Nephron (organoid): ENCODE results near the gene SYNDIG1.

ENCODE experiments used
- H3K27ac Mint-ChIP-seq, 3 experiments: 2 replicates each; pipeline ENCODE4 v1.8.0; 2020; ENCODE audit warnings: mixed read lengths in 3 of 3, mild to moderate bottlenecking in 2 of 3, moderate library complexity in 1 of 3
- H3K27me3 Mint-ChIP-seq: 2 replicates; pipeline ENCODE4 v1.8.0; 2021; ENCODE audit warnings: low read depth, mild to moderate bottlenecking, moderate library complexity, mixed read lengths
- H3K36me3 Mint-ChIP-seq: 2 replicates; pipeline ENCODE4 v1.8.0; 2020; ENCODE audit warnings: low read depth, mixed read lengths
- H3K4me1 Mint-ChIP-seq: 2 replicates; pipeline ENCODE4 v1.8.0; 2020; ENCODE audit warnings: mixed read lengths
- H3K4me3 Mint-ChIP-seq, 3 experiments: 2 replicates each; pipeline ENCODE4 v1.8.0; 2020; ENCODE audit warnings: mild to moderate bottlenecking in 3 of 3, mixed read lengths in 3 of 3, moderate library complexity in 2 of 3
- H3K9me3 Mint-ChIP-seq: 2 replicates; pipeline ENCODE4 v1.8.0; 2020; ENCODE audit warnings: mixed read lengths
- TF ChIP-seq, protein P1 (sequence below), 3 experiments: fragments of 200-600 bp; sonication (generic); IDR thresholded peaks; one replicate each; pipeline ENCODE4 v1.5.0; 2021; ENCODE audit warnings: antibody characterized with exemption in 3 of 3; ENCODE audit not compliant: unreplicated experiment in 3 of 3

Gene SYNDIG1

DNA sequence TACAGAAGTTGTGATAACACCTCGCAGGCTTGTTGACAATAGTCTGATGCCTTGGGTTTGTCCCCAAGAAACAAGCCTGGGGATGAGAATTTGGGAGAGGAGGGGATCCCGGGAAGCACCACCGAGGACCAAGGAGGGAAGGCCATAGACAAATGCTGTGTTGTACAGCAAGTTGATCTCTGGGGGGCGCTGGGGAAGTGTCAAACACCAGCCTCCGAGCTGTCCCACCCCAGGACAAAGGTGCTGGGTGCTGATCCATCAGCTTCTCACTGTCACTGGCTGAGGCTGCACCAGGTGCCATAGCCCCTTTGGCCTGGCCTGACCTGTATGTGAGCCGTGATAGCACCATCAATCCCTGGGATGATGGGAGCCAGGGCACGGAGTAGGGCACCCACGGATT is 64.0 kb downstream of the SYNDIG1 start:
- TF ChIP-seq, protein P1, sequence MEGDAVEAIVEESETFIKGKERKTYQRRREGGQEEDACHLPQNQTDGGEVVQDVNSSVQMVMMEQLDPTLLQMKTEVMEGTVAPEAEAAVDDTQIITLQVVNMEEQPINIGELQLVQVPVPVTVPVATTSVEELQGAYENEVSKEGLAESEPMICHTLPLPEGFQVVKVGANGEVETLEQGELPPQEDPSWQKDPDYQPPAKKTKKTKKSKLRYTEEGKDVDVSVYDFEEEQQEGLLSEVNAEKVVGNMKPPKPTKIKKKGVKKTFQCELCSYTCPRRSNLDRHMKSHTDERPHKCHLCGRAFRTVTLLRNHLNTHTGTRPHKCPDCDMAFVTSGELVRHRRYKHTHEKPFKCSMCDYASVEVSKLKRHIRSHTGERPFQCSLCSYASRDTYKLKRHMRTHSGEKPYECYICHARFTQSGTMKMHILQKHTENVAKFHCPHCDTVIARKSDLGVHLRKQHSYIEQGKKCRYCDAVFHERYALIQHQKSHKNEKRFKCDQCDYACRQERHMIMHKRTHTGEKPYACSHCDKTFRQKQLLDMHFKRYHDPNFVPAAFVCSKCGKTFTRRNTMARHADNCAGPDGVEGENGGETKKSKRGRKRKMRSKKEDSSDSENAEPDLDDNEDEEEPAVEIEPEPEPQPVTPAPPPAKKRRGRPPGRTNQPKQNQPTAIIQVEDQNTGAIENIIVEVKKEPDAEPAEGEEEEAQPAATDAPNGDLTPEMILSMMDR (IDR thresholded peaks at IDR 0.05; ENCODE audit: unreplicated experiment in 3 of 3), result no peak
- H3K9me3 Mint-ChIP-seq, result no peaks in the 10 kb centered on the region
- no peak overlapping the region for H3K27ac Mint-ChIP-seq
- H3K4me1 Mint-ChIP-seq, result no peaks in the 10 kb centered on the region
- H3K36me3 Mint-ChIP-seq, result no peaks in the 10 kb centered on the region
- H3K27me3 Mint-ChIP-seq, result peaks cover 7% of the 10 kb centered on the region
- no peak overlapping the region for H3K4me3 Mint-ChIP-seq

DNA sequence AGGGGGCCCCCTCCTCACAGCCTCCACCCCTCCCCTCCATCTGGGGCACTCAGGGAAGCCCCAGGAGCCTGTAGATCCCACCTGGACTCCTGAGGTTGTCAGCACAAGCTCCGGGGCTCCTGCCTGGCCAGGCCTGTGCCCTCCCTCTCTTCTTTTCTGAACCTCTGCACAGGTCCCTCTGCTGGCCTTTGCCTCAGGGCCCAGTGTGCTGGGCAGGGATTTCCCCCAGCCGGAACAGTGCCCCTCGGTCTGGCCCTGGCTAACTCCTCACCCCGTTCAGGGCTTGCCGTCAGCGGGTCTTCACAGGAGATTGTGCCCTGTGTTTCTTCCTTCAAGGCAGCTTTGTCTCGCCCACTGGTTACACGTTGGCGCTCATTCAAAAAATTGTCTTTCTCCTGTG is 64.9 kb downstream of the SYNDIG1 start:
- H3K4me1 Mint-ChIP-seq, result no peaks in the 10 kb centered on the region
- H3K36me3 Mint-ChIP-seq, result no peaks in the 10 kb centered on the region
- peaks cover 7% of the 10 kb centered on the region for H3K27me3 Mint-ChIP-seq
- H3K9me3 Mint-ChIP-seq, result no peaks in the 10 kb centered on the region
- no peak overlapping the region for H3K27ac Mint-ChIP-seq
- no peak overlapping the region for H3K4me3 Mint-ChIP-seq
- TF ChIP-seq, protein P1 (IDR thresholded peaks at IDR 0.05; ENCODE audit: unreplicated experiment in 3 of 3), result no peak

DNA sequence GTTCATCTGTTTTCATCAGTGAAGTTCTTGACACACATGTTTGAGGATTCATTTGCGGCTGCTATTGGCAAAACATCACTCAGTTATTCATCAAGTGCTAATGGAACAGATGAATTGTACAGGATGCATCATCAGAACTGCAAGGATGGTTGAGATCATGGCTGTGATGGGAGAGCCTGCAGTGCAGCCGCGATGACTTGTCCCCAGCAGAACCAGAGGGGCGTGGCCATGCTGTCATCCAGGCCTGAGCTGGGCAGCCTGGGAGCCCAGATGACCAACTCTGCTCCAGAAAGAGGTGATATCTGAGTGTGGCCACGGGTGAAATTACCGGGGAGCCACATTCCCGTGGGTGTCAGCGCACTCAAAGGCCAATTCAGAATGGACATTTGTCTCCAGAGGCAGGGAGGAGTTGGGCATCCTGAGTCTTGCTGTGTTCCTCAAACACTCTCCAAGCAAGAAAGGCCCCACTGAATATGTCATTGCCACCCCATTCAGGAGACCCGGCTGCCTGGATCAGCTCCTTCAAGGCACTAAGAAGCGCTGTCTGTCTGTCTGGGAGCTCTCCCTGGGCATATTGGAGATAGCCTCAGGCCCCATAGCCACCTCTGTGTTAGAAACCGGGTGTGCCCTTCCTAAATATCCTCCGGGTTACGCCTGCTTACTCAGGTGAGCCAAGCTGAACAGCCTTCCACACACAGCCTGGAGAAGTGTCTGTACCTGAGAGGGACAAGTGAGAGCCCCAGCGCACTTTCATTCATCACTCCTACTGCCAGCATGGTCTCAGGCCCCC is 66.7 kb downstream of the SYNDIG1 start:
- Mint-ChIP-seq H3K27me3 (peaks cover 8% of the 10 kb centered on the region), H3K36me3 (no peaks in the 10 kb centered on the region), H3K4me1 (no peaks in the 10 kb centered on the region), H3K27ac (no peak overlapping the region), H3K9me3 (peaks cover 3% of the 10 kb centered on the region), H3K4me3 (no peak overlapping the region)
- TF ChIP-seq, protein P1 (IDR thresholded peaks at IDR 0.05; ENCODE audit: unreplicated experiment in 3 of 3), result no peak

DNA sequence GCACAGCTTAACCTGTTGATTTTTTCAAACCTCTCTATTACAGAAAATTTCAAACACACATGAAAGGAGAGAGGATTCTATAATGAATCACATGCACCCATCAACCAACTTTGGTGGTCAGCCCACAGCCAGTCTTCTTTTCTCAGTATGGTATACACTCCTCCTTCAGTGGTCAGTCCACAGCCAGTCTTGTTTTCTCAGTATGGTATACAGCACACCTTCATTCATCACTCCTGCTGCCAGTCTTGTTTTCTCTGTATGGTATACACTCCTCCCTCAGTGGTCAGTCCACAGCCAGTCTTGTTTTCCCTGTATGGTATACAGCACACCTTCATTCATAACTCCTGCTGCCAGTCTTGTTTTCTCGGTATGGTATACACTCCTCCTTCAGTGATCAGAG is 67.8 kb downstream of the SYNDIG1 start:
- H3K4me3 Mint-ChIP-seq, result no peak overlapping the region
- H3K9me3 Mint-ChIP-seq, result peaks cover 3% of the 10 kb centered on the region
- TF ChIP-seq, protein P1 (IDR thresholded peaks at IDR 0.05; ENCODE audit: unreplicated experiment in 3 of 3), result no peak

DNA sequence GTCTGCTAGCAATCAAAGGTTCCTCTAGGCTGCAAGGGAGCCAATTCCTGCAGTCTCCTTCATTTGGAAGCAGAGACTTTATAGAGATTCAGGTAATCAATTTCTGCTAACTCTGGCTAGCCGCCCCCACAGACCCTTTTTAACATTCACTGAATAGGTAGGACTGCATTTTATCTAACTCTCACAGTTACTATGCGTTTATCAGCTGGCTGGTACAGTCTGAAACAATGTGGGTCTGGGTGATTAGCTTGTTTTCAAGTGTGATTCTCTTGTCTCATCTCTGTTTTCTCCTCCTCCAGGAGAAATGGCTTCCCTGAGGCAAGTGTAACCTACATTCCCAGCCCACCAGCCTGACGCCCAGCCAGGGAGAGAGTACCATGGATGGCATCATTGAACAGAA is 73.3 kb downstream of the SYNDIG1 start:
- H3K4me3 Mint-ChIP-seq, result no peak overlapping the region
- TF ChIP-seq, protein P1 (IDR thresholded peaks at IDR 0.05; ENCODE audit: unreplicated experiment in 3 of 3), result no peak
- H3K9me3 Mint-ChIP-seq, result peaks cover 3% of the 10 kb centered on the region
- no peaks in the 10 kb centered on the region for H3K4me1 Mint-ChIP-seq
- no peak overlapping the region for H3K27ac Mint-ChIP-seq
- H3K27me3 Mint-ChIP-seq, result peaks cover 9% of the 10 kb centered on the region
- peaks cover 21% of the 10 kb centered on the region for H3K36me3 Mint-ChIP-seq

More for the DNA sequence above, 67.8 kb downstream of the SYNDIG1 start:
- Mint-ChIP-seq H3K36me3 (no peaks in the 10 kb centered on the region), H3K27me3 (peaks cover 8% of the 10 kb centered on the region), H3K4me1 (no peaks in the 10 kb centered on the region), H3K27ac (no peak overlapping the region)

DNA sequence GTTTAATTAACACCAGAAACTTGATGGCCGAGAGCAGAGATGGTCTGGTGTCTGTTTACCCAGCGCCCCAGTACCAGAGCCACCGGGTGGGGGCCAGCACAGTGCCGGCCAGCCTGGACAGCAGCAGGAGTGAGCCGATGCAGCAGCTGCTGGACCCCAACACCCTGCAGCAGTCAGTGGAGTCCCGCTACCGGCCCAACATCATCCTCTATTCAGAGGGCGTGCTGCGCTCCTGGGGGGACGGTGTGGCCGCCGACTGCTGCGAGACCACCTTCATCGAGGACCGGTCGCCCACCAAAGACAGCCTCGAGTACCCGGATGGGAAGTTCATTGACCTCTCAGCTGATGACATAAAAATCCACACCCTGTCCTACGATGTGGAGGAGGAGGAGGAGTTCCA is 73.7 kb downstream of the SYNDIG1 start:
- Mint-ChIP-seq H3K27me3 (peaks cover 9% of the 10 kb centered on the region), H3K9me3 (peaks cover 3% of the 10 kb centered on the region), H3K4me3 (no peak overlapping the region), H3K36me3 (peaks cover 22% of the 10 kb centered on the region), H3K27ac (no peak overlapping the region), H3K4me1 (no peaks in the 10 kb centered on the region)
- TF ChIP-seq, protein P1 (IDR thresholded peaks at IDR 0.05; ENCODE audit: unreplicated experiment in 3 of 3), result no peak
